HG02938 (cell line): ENCODE results near the gene METTL5.

Experiments used
- ATAC-seq: cut with Tn5 transposase; IDR thresholded peaks from one replicate; pipeline ENCODE4 v1.9.1; 2021; ENCODE audit warnings: mild to moderate bottlenecking, moderate library complexity; ENCODE audit not compliant: unreplicated experiment

Gene METTL5

DNA sequence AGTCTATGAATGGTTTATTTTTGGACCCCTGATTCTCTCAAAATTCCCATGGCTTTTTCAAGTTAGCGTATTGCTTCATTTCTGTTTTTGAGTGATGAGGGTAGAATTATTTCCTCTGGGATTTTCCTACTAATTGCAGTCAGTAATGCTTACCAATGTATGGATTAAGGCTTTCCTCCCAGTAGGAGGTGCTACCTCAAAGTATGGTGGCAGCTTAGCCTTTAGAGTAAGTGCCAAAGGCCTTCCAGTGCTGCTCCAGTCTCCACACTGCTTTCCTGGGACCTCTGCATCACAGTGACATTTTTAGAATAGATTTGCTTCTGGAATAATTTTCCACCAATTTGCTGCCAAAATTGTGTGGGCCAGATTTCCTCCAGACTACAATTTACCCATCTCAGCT is 42.2 kb downstream of the METTL5 start:
- ATAC-seq, result no peak

DNA sequence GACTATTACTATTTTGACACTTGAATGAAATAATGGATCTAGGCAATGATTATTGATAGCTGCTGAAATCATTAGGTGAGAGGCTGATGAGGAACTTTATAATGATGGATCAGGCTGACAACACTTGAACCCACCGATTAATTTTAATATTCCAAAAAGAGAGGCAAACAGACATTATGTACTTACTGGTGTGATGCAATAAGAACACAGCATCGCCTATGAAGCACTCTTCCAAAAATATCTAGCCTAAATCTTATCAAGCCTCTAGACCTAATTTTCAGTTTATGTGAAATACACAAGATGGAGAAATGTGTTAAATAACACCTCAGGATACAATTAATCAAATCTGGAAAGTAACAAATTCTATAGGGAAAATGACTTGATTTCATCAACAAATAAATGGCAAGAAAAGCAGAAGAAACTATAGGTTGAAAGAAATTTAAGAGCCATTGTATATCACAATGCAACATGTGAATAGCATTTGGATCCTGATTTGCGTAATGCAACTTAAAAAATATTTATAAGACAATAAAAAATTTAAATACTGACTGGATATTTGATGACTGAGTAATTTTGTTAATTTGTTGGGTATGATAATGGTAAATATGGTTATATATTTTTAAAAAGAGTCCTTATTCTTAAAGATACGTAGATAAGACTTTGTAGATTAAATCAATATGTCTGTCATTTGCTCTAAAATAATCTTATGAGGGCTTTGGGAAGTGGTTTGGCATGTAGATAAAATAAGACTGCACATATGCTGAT is 43.3 kb downstream of the METTL5 start:
- no peak for ATAC-seq

DNA sequence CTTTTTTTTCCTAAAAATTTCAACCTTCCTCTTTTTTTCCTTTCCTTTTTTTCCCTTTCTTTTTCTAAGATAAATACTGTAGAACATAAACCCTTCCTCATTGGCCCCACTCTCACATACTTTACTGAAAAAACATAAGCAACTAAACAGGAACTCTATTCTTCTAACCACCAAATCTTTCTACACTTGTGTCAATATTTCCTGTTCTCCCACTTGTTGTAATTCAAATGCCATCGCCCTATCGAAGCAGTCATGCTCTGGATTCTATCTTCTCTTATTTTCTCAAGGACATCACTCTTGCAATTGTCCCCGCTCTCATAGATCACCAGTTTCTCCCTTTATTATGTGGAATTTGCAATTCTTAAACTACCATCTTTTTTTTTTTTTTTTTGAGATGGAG is 46.3 kb downstream of the METTL5 start:
- no peak for ATAC-seq

DNA sequence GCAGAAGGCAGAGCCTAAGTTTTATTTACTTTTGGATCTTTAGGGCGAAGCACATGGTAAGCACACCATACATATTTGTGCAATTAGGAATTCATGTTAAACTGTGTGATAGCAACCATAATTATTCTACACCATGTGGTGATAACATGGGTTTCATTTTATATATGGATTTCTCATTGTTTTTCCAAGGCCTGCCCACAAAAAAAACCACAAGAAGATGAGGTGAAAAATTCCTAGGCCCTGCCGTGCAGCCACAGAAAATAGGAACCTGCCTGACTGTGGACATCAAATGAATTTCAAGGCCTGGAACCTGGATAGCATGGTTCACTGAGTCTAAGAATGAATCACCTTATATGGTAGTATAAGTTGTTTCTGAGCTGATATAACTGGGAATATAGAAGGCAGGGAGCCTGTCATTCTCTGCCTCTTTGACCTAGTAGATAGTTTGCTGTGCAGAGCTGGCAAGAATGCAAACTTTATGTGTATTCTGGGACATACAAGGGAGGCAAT is 48.4 kb downstream of the METTL5 start:
- no peak for ATAC-seq

DNA sequence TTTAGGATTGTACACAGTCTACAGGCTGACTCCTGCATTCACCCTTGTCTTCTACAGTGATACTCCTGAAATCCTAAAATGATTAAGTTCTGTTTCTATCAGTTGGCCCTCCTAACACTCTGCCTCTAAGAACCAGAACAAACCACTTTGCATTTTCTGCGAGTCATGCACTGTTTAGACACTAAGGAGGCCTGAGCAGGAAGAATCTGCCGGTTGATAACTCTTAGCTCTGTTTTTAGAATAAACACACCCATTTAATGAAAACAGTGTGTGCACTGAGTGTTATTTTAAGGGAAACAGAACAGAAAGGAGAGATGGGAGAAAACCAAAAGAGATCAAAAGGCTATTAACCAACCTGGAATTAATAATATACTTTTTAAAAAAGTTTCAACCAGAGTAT is 48.9 kb downstream of the METTL5 start:
- no peak for ATAC-seq

DNA sequence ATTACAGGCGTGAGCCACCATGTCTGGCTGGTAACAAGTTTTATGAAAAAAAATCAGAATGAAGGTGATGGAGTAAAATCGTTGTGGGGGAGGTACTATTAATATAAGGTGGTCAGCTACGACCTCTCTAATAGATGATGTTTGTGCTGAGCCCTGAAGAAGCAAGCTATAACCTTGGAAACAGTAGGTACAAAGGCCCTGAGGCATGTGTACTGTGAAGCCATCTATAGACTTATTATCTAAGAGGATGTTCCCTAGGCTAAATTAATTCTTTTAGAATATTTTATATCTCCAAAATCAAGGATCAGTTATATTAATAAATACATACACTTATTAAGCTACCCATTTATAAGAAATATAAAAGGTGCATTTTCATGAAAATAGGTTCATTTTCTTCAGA is 49.4 kb downstream of the METTL5 start:
- no peak for ATAC-seq

DNA sequence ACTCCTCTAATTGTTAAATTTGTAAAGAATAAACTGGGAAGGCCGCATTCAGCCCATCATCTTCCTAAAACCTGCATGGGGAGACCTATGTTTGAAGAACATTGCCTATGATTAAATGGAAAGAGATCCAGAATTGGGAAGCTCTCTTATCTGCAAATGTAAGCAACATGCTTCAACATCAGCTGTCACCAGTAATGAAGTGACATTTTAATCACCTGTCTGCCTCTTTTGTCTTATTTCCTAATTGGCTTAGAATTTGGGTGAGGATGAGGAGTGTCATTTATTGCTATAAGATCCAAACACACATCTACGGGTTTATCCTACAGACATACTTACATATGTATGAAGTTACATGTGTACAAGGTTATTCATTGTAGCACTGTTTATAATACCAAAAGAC is 52.1 kb downstream of the METTL5 start:
- ATAC-seq, result no peak

DNA sequence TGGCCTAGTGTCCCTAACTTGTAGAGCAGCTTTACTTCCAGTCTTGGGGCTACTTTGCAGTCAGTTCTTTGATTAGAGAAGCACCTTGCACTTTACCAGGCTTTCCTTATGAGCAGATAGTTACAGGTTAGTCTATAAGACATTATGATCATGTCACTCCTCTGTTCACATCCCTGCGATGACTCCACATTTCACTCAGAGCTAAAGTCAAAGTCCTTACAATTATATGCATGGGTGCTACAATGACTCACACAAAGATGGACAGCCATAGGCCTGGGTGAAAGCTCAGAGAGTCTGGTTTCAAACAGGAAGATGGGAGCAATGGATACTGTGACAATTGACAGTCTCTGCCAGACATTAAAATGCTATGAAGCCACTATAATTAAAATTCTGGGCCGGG is 53.1 kb downstream of the METTL5 start:
- no peak for ATAC-seq

DNA sequence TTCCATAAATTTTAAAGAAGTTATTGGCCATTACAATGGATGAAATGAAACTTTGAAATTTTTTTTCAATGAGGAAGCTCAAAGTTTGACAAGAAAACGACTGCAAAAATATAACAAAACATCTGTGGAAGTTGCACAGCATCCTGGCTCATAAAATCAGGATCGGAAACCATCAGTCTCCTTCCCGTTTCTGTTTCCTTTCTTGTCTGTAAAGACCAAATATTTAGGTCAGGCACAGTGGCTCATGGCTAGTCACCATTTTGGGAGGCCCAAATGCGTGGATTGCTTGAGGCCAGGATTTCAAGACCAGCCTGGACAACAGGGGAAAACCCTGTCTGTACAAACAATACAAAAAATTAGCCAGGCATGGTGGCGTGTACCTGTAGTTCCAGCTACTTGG is 53.7 kb downstream of the METTL5 start:
- ATAC-seq, result no peak

DNA sequence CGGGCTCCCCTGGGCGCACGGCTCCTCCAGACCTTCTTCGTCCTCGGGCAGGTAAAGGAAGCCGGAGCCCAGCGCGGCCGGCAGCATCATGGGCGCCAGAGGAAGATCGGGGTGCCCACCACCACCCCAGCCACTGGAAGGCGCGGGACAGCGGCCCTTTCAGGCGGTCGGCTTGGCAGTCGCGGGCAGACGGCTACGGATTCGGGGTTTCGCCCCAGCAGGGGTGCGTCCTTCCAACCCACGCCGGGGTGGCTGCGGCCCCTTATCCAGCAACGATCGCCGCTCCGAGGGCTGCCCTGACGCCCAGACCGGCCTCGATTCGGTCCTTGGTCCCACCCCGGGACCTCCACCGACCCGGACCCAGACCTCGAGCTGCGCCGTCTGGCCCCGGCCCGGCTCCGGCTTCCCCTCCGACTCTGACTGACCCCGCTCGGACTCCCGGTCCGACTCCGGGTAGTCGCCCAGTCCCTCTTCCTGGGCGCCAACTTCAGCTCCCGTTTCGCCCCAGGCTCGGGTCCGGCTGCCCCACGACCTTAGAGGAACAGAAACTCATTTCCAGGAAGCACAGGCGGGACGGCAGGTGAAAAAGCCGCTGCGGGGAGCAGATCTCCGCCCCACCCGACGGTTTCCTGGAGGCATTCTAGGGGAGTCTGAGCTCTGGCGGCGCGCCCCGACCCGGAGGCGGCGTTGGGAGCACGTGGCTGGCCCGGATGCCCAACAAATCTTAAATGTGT is 56.3 kb downstream of the METTL5 start:
- no peak for ATAC-seq

DNA sequence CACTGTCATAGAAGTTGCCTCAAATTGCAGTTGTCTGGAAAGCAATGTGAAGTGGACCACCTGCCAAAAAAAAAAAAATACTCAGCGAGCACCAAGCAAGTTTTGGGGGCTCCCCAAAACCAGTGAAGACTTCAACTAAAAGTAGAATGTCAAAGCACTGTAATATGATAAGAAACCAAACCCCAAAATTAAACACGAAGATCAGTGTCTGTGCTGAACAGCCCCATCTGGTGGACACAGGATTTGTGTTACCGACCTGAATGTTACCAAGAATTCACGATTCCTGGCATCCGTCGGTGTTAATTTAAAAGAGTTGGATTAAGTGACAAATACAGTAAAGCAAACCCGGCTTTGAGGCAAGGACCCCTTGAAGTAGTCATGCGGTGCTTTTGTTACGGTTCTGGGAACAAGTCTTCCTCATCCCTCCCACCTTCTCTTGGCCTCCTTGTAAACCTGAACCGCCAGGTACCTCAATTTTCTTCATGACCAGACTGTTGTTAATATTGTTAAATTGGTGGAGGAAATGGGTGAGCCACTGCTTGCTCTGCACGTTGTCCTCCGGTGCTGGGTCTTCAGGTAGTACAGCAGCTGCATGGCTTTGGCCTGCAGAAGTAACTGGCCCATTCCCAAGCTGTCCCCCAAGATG is 57.3 kb downstream of the METTL5 start:
- ATAC-seq, result no peak

DNA sequence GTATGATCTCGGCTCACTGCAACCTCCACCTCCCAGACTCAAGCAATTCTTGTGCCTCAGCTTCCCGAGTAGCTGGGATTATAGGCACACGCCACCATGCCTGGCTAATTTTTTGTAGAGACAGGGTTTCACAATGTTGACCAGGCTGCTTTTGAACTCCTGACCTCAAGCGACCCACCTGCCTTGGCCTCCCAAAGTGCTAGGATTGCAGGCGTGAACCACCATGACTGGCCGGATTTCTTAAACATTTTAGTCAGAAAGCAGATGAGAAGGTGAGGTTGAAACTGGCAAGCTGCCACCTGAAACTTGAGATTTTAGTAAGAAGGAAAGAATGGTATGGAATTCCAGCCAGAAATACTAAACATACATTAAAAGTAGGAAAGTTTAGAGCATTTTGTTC is 59.2 kb downstream of the METTL5 start:
- no peak for ATAC-seq

DNA sequence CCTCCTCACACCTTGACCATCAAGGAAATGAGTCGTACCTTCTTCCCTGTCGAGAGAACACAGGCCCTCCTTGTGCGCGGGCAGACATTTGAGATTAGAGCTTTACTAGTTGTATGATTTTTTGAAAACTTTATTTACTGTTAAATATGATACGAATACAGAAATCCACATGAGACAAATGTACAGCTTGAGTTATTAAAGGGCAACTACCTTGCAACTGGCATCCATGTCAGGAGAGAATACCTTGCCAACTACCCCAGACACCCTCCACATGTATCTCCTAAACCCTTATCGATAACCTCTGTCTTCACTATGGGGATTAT is 62.8 kb downstream of the METTL5 start:
- ATAC-seq, result no peak
